HG03045 (cell line): ENCODE data around the gene LAIR2.
"Not testable (repeated sequence)": the region's sequence is repeated elsewhere in the genome, so short reads cannot be mapped to it uniquely, and the experiment has no call there.

Experiments used
- ATAC-seq: cut with Tn5 transposase; IDR thresholded peaks from one replicate; pipeline ENCODE4 v1.9.1; 2021; ENCODE audit warnings: mild to moderate bottlenecking, moderate library complexity; ENCODE audit not compliant: unreplicated experiment

Gene LAIR2

GRCh38 chr19:54464044-54464629 lies 38.5 kb upstream of the LAIR2 start:
- peak; percentile 40 for ATAC-seq

- peak; percentile 39 for ATAC-seq
Observed at GRCh38 chr19:54464630-54465425, 37.8 kb upstream of the LAIR2 start.

DNA sequence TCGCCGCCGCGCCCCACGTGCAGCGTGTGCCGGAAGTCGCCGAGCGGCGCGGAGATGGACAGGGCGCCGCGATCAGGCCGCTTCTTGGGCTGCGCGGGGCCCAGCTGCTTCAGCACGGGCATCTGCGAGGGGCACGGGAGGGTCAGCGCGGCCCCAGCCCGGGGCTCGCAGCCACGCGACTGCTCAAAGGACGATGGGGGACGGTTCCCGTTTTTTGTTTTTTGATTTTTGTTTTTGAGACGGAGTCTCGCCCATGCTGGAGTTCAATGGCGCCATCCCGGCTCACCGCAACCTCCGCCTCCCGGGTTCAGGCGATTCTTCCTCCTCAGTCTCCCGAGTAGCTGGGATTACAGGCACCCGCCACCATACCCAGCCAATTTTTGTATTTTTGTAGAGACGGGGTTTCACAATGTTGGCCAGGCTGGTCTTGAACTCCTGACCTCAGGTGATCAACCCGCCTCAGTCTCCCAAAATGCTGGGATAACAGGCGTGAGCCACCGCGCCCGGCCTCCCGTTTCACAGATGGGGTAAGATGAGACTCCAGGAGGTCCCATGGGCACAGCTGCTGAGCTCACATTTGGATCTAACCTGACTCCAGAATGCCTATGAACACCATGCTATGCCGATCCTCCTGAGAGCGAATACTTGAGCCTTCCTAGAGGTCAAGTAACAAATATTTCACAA lies 37.1 kb upstream of the LAIR2 start:
- ATAC-seq: no peak

DNA sequence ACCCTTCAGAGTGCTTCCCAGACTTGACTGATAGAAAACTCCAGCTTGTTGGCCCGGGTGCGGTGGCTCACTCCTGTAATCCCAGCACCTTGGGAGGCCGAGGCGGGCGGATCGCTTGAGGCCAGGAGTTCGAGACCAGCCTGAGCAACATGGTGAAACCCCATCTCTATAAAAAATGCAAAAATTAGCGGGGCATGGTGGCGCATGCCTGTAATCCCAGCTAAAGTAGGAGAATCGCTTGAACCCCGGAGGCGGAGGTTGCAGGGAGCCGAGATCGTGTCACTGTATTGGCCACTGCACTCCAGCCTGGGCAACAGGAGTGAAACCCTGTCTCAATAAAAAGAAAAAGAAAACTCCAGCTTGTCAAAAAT lies 36.5 kb upstream of the LAIR2 start:
- not testable (repeated sequence) for ATAC-seq

GRCh38 chr19:54469496-54469934 lies 33.1 kb upstream of the LAIR2 start:
- ATAC-seq: no peak

GRCh38 chr19:54470276-54470887 lies 32.2 kb upstream of the LAIR2 start:
- no peak for ATAC-seq

DNA sequence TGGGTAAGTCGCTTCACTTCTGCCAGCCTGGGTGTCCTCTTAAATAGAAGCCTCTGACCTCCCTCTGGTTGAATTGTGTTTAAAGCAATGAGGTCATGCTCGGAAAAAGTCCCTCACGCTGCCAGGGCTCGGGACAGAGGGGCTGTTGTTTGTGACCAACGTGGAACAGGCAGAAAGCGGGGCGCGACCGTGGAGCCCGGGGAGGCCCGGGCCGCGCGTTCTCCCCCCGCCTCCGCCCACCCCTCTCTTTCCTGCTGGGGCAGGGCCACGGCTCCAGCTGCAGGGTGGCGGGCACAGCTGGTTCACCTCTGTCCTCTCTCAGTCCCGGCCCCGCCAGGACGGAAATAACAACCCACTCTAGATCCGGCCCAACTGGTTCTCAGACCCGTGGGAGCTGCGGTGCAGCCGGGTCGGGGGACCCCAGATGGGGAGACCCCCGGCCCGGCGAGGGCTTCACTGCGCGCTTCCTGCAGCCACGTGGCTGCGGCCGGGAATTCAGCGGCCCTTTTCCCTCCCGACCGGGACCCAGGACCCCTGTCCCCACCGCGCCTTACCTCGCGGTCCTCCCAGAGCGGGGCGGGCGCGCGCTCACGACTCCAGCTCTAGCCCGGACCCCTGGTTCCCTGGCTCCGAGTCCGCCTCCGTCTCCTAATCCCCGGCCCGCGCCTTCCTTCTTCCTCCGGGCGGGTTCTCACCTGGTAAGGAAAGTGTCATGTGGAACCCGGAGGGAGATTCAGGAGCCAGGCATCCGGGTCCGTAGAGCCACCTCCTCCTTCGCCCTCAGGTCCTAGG lies 31.4 kb upstream of the LAIR2 start:
- ATAC-seq: no peak

DNA sequence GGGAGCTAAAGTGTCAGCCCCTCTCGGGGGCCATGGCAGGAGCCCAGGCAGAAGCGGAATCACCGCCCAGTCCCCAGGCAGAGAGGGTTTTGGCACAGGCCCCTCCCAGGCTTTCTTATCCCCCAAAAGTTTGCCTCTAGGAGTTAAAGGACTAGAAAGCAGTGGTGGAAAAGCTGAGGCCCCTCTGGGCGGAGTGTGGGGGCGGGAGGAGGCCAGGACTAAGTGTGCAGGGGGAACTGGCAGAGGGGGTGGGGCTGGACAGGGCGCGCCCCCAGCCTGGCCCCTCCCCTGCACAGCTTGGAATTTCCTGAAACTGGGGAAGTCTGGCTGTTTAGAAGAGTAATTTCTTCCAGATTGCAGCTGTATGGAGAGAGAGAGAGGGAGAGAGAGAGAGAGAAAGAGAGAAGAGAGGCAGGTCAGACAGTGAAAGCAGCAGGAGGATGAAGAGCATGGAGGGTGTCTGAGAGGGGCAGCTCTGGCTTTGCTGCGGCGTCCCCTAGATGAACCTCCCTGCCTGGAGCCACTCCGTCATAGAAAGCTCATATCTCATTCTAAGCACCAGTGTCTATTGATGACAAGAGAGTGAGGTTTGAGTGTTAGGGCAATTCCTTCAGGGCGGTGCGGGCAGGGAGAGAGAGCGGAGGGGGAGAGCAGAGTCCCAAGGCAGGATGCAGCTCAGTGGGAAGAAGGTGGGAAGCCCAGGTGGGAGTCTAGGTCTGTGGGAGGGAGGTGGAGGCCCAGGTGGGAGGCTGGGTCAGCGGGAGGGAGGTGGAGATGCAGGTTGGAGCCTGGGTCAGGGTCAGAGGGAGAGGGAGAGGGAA lies 29.4 kb upstream of the LAIR2 start, which contains the start of gene CDC42EP5:
Gene CDC42EP5 (minus strand): TSS at position 226 of the 821 bp plus-strand sequence. CDS start 7,749 bp downstream, outside the sequence.
- no peak for ATAC-seq

- no peak for ATAC-seq
Observed at GRCh38 chr19:54473892-54474372, 28.7 kb upstream of the LAIR2 start.

GRCh38 chr19:54475706-54476105 lies 26.9 kb upstream of the LAIR2 start:
- ATAC-seq: no peak

DNA sequence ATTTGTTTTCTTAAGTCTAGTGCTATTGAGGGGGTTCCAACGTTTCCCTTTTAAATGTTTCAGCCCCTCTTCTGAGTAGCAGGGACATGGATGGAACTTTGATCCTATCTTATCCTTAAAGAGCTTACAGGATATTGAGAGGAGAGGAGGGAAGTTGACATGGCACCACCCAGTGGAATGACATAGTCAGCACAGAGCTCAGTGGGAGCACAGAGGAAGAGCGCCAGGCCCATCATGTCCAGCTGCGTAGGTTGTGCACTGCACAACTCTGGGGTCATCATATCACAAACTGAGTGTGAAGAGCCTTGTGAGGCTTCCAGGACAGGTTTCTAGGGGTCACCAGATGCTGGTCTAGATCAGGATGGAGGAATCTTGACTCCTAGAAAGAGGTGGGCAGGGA lies 25.0 kb upstream of the LAIR2 start:
- no peak for ATAC-seq

- ATAC-seq: no peak
Observed at GRCh38 chr19:54478677-54479266, 23.9 kb upstream of the LAIR2 start.

DNA sequence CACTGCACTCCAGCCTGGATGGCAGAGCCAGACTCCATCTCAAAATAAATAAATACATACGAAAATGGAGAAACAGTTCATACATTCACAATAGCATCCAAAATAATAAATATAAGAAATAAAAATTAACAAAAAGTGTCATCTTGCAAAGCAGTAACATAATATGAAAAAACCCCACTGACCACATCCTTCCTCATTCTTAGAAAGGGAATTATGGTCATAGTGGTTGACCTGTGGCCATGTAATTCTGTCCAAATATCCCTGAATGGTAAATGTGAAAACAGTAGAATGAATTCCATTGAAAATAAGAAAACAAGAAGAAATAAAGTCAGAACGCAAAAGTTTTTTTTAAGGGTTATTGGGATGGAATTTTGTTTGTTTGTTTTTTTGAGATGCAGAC lies 22.6 kb upstream of the LAIR2 start:
- ATAC-seq: no peak

- no peak for ATAC-seq
Observed at GRCh38 chr19:54481326-54481930, 21.2 kb upstream of the LAIR2 start.

DNA sequence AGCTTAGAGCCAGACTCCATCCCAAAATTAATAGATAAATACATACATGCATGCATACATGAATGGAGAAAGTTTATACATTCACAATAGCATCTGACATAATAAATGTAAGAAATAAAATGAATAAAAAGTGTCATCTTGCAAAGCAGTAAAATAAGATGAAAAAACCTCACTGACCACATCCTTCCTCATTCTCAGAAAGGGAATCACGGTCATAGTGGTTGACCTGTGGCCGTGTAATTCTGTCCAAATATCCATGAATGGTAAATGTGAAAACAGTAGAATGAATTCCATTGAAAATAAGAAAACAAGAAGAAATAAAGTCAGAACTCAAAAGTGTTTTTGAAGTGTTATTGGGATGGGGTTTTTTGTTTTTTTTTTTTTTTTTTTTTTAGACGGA lies 19.7 kb upstream of the LAIR2 start:
- no peak for ATAC-seq

- no peak for ATAC-seq
Observed at GRCh38 chr19:54484451-54484850, 18.2 kb upstream of the LAIR2 start.

- ATAC-seq: no peak
Observed at GRCh38 chr19:54485851-54486250, 16.8 kb upstream of the LAIR2 start.

DNA sequence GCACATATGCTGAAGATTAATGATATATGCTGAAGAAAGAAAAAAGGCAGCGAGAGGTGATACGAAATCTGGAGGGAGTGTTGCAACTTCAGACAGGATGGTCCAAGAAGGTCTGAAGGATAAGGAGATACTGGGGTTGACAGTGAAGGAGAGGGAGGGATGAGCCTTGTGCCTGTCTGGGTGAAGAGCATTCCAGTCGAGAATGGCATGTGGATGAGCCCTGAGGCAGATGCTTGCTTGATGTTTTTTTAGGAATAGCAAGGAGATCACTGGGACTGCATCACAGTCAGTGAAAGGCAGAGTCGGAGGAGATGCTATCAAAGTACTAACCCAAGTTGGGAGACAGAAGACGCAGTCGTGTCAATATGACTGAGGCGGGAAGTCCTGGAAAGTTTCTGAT lies 13.3 kb upstream of the LAIR2 start:
- ATAC-seq: no peak

DNA sequence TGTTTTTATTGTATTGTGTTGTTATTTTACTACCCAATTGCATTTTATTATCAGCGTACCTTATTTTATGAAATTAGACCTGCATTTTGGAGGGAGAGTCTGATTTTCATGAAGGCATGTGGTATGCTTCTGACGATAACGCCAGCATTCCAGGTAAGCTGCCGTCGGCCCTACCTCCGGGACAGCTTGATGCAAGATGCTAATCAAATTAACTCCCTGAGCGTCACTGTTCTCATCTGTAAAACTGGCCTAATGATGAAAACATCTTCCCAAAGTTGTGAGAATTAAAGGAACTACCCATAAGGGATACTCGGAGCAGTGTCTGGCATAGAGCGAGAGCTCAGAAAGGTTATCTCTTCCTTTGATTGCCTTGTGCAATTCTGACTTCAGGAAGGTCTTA lies 12.9 kb upstream of the LAIR2 start:
- no peak for ATAC-seq
